Hematopoietic multipotent progenitor cell treated with erythropoietin and hydrocortisone succinate and interleukin-3 and kit ligand, for 6 days (in vitro differentiated cells): ENCODE data around the gene URI1.
"Not testable (repeated sequence)": the region's sequence is repeated elsewhere in the genome, so short reads cannot be mapped to it uniquely, and the experiment has no call there.

Experiments
- DNase-seq: peaks from one replicate; pipeline ENCODE4 v3.0.0-alpha.2; 2015

The URI1 gene, protein sequence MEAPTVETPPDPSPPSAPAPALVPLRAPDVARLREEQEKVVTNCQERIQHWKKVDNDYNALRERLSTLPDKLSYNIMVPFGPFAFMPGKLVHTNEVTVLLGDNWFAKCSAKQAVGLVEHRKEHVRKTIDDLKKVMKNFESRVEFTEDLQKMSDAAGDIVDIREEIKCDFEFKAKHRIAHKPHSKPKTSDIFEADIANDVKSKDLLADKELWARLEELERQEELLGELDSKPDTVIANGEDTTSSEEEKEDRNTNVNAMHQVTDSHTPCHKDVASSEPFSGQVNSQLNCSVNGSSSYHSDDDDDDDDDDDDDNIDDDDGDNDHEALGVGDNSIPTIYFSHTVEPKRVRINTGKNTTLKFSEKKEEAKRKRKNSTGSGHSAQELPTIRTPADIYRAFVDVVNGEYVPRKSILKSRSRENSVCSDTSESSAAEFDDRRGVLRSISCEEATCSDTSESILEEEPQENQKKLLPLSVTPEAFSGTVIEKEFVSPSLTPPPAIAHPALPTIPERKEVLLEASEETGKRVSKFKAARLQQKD

DNA sequence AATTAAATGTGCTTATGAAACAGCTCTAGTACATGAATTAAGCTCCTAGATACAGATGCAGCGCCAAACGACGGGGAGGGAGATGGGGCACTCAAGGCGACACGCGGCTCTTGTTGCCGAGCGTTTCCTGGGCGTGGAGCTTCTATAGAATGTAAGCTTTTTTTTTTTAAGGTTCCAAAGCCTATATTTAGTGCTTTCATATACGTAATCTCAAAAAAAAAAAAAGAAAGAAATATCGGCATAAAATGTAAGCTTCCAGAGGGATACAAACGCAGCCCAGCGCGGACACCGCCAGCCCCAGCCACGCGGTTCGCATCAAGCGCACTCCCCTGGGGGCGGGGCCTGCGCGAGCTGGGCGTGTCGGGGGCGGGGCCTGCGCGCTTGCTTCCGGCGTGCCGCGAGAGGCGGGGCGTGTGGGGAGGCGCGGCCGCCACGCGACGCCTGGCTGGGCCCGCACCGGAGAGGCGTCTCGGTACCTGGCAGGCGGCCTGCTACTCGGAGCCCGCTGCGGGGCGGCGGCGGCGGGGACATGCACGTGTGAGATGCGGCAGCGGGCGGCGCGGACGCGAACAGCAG is at the start of gene URI1:
Gene URI1 (plus strand): TSS at position 412 of the 576 bp plus-strand sequence. CDS start 309 bp downstream, outside the sequence.
- peak; percentile 87 for DNase-seq

DNA sequence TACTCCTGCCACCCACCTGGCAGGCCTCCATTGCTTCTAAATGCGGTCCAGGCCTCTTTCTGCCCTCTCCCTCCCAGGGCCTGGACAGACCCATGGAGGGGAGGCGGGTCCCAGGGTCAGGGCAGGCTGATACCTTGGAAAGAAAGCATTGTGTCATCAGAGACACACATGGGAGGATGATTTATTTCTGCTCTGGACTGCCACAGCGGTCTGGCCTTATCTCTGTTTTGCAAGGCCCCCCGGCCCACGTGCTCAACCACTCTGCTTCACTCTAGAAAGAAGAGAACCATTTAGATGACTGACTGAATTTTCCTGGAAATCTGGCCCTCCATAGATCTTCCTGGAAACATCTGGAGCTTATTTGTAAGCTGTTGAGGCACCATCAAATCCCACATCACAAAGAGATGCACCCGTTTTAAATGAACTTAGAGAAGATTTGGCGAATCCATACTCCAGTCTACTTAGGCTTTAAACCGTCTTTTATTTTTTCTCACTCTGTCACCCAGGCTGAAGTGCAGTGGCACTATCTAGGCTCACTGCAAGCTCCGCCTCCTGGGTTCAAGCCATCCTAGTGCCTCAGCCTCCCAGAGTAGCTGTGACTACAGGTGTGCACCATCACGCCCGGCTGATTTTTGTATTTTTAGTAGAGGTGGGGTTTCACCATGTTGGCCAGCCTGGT is 48.3 kb upstream of the URI1 start:
- DNase-seq = peak; percentile 90

DNA sequence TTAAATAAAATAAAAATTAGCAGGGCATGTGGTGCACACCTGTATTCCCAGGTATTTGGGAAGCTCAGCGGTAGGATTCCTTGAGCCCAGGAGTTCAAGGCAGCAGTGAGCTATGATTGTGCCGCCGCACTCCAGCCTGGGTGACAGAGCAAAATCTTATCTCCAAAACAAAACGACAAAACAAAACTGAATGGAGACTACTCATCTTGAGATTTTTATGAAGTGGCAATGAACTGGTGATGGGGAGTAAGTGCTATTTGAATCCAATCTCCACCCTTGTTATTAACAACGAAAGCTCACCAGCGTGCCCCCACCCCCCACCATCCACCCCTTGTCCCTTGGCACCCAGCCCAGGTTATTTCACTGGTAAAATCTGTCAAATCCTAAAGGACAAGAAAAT is 45.2 kb upstream of the URI1 start:
- peak; percentile 58 for DNase-seq

DNA sequence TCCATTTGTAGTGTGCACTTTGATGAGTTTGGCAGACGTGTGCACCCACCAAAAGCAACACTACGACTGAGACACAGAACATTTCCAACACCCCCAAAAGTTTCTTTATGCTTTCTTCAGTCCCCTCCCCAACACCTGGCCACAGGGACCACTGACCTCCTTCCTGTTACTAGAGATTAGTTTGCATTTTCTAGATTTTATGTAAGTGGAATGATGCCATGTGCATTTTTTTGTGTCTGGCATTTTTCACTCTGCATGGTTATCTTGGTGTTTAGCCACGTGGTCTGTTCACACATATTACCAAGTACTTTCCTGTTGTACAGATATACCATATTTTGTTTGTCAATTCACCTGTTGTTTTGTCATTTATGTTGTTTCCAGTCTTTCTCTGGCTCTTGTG is 44.6 kb upstream of the URI1 start:
- peak; percentile 19 for DNase-seq

DNA sequence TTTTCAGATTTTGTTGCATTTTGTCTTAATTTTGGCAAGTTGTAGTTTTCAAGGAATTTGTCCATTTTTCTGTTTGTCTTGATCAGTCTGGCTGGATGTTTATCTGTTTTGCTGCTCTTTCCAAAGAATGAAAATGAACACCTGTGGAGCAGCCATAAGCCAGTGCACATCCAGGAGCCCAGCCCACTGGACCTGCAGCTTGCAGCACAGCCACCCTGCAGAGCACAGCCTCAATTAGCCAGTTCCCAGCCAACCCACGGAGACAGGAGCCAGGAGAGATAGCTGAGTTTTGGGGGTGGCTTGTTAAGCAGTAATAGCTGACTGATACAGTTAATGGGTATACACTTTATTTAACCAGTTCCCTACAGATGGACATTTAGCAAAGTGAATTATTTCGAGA is 38.0 kb upstream of the URI1 start:
- no peak for DNase-seq

DNA sequence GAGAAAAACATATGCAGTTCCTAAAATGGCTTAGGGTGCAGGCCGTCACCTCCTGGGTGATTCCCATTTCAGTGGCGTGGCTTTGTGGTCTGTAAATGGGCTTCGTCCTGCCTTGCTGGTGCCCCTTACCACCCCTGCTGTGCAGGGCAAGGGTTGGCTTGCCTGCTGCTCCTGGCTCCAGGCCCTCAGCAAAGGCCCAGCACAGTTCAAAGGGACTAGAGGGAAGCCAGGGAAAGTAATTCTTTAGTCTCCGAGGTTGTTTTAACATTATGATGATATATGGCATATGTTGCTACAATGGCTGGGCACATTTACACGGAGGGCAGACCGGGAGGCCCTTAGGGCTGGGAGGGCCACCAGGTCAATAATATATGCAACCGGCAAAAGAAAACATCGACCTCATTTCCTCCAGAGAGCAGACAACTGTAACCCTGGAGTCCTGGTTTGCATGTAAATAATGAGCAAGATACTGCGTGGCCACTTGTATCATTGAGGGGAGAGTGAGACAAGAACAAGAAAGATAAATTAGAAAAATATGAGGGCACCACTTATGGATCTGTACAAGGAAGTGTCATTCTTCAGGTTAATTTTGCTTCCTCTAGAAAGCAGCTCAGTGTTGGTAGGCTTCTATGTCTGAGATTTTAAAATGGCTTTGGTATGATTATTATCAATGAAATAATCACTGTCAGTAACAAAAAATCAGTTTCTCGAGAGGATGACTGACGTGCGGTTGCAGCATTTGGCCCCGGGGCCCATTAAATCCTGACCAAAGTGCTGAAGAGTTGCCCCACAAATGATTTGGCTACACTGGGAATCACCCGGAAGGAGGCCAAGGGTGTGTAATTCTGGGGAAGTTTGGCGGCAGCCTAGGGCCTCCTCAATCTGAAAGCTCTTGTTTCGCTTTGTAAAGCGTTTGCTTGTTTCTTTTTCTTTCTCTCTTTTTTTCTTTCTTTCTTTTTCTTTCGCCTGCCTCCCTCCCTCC is 32.8 kb upstream of the URI1 start:
- no peak for DNase-seq

DNA sequence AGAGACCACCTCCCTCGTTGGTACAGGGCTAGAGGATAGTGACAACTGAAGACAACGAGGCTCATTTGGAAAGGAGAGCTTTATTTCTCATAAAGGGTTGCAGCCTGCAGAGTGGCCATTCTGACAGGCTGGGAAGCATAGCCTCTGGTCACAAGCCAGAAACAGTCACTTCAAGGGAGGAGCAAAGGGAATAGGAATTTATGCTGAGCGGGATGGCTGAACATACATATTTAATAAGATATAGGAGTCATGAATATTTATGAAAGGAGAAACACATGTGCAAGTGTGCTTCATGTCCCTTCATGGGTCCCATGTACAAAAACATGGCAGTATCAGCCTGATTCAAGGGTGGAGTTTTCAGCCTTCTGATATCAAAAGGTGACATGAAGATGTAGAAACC is 27.1 kb upstream of the URI1 start:
- DNase-seq = no peak

DNA sequence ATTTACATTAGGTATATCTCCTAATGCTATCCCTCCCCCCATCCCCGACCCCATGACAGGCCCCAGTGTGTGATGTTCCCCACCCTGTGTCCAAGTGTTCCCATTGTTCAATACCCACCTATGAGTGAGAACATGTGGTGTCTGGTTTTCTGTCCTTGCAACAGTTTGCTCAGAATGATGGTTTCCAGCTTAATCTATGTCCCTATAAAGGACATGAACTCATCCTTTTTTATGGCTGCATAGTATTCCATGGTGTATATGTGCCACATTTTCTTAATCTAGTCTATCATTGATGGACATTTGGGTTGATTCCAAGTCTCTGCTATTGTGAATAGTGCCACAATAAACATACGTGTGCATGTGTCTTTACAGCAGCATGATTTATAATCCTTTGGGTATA is 26.2 kb upstream of the URI1 start:
- DNase-seq = not testable (repeated sequence)

DNA sequence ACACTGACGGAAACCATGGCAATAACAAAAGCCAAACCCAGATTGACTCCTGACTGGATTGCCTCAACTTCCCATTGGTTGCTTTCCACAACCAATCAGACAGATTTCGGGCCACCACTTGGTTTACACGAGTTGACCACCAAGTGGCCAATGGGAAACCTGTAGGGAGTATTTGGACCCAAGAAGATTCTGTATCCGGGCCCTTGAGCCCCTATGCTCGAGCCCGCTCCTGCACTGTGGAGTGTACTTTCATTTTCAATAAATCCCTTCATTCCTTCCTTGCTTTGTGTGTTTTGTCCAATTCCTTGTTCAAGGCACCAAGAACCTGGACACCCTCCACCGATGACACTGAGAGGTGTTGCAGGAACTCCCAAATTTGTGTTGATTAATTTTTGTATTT is 24.1 kb upstream of the URI1 start:
- no peak for DNase-seq

DNA sequence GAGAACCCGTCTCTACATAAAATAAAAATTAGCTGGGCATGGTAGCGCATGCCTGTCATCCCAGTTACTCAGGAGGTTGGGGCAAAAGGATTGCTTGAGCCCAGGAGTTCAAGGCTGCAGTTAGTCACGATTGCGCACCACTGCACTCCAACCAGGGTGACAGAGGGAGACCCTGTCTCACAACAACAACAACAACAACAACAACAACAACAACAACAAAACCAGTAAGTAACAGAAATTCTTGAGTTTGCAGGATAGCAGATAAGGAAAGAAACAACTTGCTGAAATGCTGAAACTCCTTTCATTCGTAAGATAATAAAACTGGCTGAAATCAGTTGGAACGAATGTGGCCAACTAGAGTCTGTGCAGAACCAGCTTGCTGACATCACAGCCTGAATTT is 23.1 kb upstream of the URI1 start:
- DNase-seq = no peak

DNA sequence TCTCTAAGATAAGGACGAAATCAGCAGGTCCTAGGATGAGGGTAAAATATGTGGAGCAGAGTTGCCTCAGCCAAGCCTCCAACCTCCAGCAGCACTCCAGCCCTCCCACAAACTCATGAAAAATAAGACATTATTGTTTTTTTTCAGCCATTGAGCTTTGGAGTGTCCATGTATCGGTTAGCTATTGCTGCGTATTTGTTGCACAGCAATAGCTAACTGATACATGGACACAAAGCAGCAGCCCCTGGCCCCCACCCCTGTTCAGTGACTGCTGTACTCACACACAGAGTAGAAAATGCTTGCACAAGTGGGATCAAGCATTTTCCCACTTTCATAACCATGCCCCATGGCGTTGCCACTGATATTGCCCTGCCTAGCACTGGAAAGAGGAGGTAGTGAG is 19.1 kb upstream of the URI1 start:
- DNase-seq = no peak

DNA sequence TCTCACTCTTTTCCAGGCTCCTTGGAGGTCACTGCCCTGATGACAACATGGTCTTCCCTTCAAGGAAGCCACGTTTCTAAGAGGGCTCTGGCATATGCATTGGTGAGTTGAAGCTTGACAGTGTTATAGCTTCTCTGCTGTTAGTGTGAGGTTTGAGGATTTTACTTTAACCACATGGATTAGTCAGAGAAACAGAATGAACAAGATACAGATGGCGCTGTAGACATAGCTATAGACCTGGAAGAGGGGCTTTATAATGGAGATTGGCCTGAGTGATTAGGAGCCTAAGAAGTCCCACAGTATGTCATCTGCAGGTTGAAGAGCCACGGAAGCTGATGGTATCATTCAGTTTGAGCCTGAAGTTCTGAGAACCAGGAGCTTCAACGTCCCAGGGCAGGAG is 18.4 kb upstream of the URI1 start:
- no peak for DNase-seq

DNA sequence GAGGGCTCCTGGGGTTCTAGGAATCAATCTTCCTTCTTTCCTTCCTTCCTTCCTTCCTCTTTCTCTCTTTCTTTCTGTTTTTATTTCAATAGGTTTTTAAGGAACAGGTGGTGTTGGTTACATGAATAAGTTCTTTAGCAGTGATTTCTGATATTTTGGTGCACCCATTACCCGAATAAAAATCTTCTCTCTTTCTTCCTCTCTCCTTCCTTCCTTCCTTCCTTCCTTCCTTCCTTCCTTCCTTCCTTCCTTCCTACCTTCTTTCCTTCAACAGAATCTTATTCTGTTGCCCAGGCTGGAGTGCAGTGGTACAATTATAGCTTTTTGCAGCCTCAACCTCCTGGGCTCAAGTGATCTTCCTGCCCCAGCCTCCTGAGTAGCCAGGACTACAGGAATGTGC is 16.0 kb upstream of the URI1 start:
- no peak for DNase-seq

DNA sequence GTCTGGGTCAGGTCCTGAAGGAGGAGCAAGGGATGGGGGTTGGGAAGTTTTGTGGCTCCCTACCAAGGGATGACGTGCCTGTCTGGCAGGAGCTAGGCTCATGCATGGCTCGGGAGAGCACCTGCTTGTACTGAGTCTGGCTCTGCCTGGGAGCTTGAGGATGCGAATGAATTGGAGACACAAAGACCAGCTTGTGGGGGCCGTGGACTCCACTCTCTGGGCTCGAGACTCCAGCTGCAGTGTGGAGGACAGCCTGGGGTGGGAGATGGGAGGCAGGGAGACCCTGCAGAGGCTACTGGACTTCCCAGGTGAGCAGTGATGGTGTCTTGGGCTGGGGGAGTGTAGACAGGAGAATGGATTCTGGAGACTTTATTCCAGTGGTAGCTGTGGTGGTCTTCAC is 15.2 kb upstream of the URI1 start:
- DNase-seq = no peak

DNA sequence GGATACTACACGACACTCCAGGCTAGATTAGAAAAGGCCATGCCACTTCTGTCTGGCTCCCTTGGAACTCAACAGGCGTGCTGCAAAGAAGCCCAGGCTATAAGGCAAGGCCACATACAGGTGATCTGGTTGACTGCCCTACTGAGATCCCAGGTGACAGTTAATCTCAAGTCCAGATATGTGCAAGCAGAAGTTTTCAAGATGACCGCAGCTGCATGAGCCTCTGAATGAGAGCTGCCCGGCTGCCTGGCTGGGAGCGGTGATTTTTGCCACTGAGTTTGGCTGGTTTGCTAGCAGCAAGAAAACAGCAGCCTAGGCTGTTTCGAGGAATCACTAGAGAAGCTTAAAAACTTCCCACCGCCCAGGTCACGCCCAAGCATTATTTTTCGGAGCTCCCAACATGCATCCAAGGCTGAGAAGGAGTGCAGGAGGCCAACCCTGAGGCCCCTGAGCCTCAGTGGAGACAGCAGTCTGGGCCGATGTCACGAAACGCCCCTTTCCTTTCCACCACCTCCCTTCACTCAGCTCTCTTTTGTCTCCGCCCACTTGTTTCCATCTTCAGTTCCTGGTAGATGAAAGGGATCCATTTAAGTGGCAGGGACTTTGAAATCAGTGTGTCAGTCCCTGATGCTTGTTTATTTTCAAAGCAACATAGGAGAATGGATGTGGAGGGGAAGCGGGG is 14.0 kb upstream of the URI1 start:
- DNase-seq = no peak

DNA sequence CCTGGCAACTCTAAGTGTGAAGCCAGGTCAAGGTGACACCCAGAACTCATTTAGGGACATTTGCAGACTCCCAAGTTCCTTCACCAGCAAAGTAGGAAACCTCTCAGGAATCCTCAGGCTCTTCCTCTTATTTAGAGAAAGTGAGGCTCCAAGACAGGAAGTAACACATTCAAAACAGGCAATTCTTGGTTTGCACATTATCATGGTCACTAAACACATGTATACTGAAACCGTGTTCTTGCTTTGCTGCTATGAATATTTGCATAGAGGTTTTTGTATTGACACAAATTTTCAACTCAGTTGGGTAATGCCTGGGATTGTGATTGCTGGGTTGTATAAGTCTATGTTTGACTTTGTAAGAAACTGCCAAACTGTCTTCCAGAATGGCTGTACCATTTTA is 13.2 kb upstream of the URI1 start:
- DNase-seq = no peak

DNA sequence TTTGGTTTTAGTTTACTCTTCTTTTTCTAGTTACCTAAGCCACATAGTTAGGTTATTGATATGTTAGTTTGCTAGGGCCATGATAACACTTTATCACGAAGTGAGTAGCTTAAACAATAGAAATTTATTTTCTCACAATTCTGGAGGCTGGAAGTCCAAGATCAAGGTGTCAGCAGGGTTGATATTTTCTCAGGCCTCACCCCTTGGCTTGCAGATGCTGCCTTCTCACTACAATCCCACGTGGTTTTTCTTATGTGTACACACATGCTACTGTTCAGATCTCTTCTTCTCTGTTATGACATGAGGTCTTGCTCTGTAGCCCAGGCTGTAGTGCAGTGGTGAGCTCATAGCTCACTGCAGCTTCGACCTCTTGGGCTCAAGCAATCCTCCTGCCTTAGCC is 7.8 kb upstream of the URI1 start:
- DNase-seq = no peak

DNA sequence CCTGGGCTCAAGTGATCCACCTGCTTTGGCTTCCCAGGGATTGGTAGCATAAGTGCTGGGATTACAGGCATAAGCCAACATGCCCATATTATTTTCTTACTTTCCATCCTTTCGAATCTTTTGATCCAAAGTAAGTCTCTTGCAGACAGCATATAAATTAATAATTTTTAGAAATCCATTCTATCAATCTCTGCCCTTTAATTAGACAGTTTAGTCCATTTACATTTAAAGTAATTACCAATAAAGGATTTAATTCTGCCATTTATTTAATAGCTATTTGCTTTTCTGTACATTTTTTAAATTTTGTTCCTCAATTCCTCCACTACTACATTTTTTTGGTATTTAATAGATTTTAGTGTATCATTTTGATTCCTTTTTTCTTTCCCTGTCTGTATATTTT is 7.3 kb upstream of the URI1 start:
- DNase-seq = no peak

DNA sequence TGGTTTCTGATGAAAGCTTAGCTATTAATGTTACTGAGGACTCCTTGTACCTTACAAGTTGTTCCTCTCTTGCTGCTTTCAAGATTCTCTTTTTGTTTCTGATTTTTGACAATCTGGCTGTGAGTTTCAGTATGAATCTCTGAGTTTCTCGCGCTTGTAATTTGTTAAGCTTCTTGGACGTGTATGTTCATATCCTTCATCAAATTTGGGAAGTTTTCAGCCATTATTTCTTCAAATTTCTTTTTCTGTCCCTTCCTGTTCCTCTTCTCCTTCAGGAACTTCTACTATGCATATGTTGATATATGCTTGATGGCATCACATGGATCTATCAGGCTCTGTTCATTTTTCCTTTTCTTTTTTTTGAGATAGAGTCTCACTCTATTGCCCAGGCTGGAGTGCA is 5.6 kb upstream of the URI1 start:
- no peak for DNase-seq

DNA sequence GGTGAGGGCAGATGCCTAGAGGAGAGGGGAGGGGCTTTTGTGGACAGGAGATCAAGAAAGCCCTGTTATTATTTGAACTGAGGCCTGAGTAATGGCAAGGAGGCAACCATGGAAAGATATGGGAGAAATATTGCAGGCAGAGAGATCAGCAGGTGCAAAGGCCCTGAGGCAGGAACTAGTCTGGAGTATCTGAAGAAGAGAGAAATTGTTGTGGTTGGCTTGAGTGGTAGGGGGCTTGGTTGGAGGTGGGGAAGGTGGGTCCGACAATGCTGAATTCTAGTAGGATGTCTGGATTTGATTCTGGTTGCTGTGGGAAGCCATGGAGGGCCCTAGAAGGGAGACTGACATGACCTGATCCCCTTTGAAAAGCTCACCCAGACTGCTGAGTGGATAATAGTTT is 2.4 kb upstream of the URI1 start:
- no peak for DNase-seq

DNA sequence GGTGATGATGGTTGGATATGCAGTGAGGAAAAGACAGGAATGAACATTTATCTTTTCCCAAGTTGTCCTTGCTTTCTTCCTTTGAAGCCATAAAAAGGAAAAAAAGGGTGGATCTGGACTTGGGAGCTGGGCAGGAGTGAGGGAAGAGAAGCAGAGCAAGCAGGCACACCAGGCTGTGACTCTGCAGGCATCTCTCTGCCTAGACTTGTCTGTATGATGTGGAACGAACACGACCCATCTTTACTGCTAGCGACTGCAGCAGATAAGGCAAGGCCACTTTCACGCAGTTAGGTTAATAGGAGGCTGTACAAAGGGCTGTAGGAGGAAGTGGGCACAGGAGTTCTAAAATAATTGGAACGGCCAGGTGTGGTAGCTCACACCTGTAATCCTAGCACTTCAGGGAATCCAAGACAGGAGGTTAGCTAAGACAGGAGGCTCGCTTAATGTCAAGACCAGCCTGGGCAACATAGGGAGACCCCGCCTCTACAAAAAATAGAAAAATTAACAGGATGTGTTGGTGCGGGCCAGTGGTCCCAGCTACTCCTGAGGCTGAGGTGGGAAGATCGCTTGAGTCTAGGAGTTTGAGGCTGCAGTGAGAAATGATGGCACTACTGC is 961 bp upstream of the URI1 start:
- DNase-seq = no peak
